SU-DHL-6 (cell line): ENCODE results near the gene WDR59.

ENCODE experiments used
- H2AFZ ChIP-seq: fragments of 200-600 bp; sonication (generic); 2 replicates; pipeline ENCODE4 v1.6.1; 2014; ENCODE audit warnings: low read depth, mild to moderate bottlenecking, moderate library complexity, mixed read lengths, antibody characterized with exemption, low read length; ENCODE audit not compliant: severe bottlenecking
- H3F3A ChIP-seq: fragments of 200-600 bp; shearing (Covaris generic); 2 replicates; pipeline ENCODE4 v1.6.0; 2016; ENCODE audit warnings: antibody characterized with exemption, mild to moderate bottlenecking; ENCODE audit not compliant: insufficient read depth
- H3K27ac ChIP-seq: fragments of 200-600 bp; sonication (generic); 2 replicates; pipeline ENCODE4 v1.5.1; 2016; ENCODE audit warnings: low read depth, mild to moderate bottlenecking, low read length, moderate library complexity, mixed read lengths
- H3K27me3 ChIP-seq: fragments of 200-600 bp; sonication (generic), shearing (Covaris generic); 2 replicates; pipeline ENCODE4 v1.6.0; 2014; ENCODE audit warnings: mild to moderate bottlenecking, low read length
- H3K36me3 ChIP-seq: fragments of 200-600 bp; sonication (generic); 2 replicates; pipeline ENCODE4 v1.6.1; 2014; ENCODE audit warnings: mild to moderate bottlenecking, low read length, mixed read lengths
- H3K4me2 ChIP-seq: fragments of 300-600, 200-600 bp; shearing (Covaris generic), sonication (generic); 2 replicates; pipeline ENCODE4 v1.6.0; 2014; ENCODE audit warnings: low read length, low read depth, mild to moderate bottlenecking; ENCODE audit not compliant: poor library complexity, severe bottlenecking
- H3K4me3 ChIP-seq: fragments of 200-600 bp; sonication (generic); 2 replicates; pipeline ENCODE4 v1.5.1; 2014; ENCODE audit warnings: antibody characterized with exemption, low read length, mild to moderate bottlenecking, mixed read lengths; ENCODE audit not compliant: insufficient read depth, poor library complexity, severe bottlenecking
- H3K79me2 ChIP-seq: fragments of 200-600 bp; sonication (generic); 2 replicates; pipeline ENCODE4 v1.6.1; 2014; ENCODE audit warnings: mild to moderate bottlenecking, low read length, moderate library complexity; ENCODE audit not compliant: insufficient read depth
- H3K9ac ChIP-seq: fragments of 200-600 bp; sonication (generic); 2 replicates; pipeline ENCODE4 v1.7.0; 2014; ENCODE audit warnings: mild to moderate bottlenecking, low read length
- H3K9me2 ChIP-seq: fragments of 200-600 bp; sonication (generic); replicated peaks from 2 replicates; pipeline ENCODE4 v1.6.1; 2014; ENCODE audit warnings: low read length; ENCODE audit not compliant: insufficient read depth
- H3K9me3 ChIP-seq: fragments of 200-600 bp; sonication (generic); 2 replicates; pipeline ENCODE4 v1.6.1; 2014; ENCODE audit warnings: low read length, mixed read lengths; ENCODE audit not compliant: insufficient read depth
- H4K20me1 ChIP-seq: fragments of 200-600 bp; sonication (generic); 2 replicates; pipeline ENCODE4 v1.6.1; 2014; ENCODE audit warnings: low read depth, mild to moderate bottlenecking, antibody characterized with exemption, low read length, moderate library complexity, mixed read lengths
- EZH2phosphoT487 ChIP-seq: fragments of 200-600 bp; sonication (generic), shearing (Covaris generic); conservative IDR thresholded peaks from 2 replicates; pipeline ENCODE4 v1.6.1; 2018; ENCODE audit warnings: mild to moderate bottlenecking, antibody characterized with exemption, low read length, moderate library complexity, mixed read lengths
- TF ChIP-seq, protein P1 (sequence below): fragments of 200-600 bp; sonication (generic); IDR thresholded peaks from one replicate; pipeline ENCODE4 v1.5.1; 2017; ENCODE audit warnings: antibody characterized with exemption, mild to moderate bottlenecking, low read length, moderate library complexity; ENCODE audit not compliant: insufficient read depth, poor library complexity, severe bottlenecking

The WDR59 gene

DNA sequence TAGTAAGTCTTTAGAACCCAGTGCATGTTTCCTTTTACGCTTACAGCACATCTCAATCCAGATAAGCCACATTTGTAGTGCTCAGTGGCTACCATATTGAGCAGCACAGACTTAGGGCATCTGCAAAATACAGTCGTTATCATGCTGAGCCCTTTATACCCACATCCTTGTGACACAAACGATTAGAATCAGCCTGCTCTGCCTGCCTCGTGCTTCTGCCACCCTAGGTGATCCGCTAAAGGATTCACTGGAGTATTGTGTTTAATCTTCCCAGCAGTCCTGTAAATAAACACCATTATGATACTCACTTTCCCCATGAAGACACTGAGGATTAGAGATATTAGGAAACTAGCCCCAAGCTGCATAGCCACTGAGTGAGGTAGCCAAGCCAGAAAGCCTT lies 159.0 kb downstream of the WDR59 start:
- Histone ChIP-seq H3K9me2 (no peaks in the 10 kb centered on the region), H3K27me3 (no peaks in the 10 kb centered on the region), H3K9me3 (no peaks in the 10 kb centered on the region), H3K36me3 (no peaks in the 10 kb centered on the region), H3K27ac (no peak overlapping the region), H4K20me1 (no peaks in the 10 kb centered on the region), H3F3A (no peaks in the 10 kb centered on the region), H3K4me3 (no peak overlapping the region), H3K79me2 (no peaks in the 10 kb centered on the region), H3K9ac (no peak overlapping the region), H3K4me2 (no peak overlapping the region), H2AFZ (no peak overlapping the region)
- no peak for TF ChIP-seq EZH2phosphoT487
- TF ChIP-seq, protein P1, sequence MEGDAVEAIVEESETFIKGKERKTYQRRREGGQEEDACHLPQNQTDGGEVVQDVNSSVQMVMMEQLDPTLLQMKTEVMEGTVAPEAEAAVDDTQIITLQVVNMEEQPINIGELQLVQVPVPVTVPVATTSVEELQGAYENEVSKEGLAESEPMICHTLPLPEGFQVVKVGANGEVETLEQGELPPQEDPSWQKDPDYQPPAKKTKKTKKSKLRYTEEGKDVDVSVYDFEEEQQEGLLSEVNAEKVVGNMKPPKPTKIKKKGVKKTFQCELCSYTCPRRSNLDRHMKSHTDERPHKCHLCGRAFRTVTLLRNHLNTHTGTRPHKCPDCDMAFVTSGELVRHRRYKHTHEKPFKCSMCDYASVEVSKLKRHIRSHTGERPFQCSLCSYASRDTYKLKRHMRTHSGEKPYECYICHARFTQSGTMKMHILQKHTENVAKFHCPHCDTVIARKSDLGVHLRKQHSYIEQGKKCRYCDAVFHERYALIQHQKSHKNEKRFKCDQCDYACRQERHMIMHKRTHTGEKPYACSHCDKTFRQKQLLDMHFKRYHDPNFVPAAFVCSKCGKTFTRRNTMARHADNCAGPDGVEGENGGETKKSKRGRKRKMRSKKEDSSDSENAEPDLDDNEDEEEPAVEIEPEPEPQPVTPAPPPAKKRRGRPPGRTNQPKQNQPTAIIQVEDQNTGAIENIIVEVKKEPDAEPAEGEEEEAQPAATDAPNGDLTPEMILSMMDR: no peak

DNA sequence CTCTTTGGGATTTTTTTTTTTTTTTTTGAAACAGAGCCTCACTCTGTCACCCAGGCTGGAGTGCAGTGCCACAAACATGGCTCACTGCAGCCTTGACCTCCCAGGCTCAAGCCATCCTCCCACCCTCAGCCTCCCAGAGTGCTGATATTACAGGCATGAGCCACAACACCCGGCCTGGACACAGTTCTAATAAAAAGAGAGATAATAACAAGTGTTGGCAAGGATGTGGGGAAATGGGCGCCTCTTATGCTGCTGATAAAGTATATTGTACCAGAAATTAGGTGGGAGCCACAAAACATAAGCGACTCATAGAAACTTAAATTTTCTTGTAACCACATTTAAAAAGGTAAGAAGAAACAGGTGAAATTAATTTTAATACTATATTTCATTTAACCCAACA lies 159.9 kb downstream of the WDR59 start:
- H3K9me2 ChIP-seq: no peaks in the 10 kb centered on the region
- no peak overlapping the region for H2AFZ ChIP-seq
- no peaks in the 10 kb centered on the region for H3K36me3 ChIP-seq
- H3K4me3 ChIP-seq: no peak overlapping the region
- TF ChIP-seq, protein P1: no peak
- no peak for TF ChIP-seq EZH2phosphoT487
- no peaks in the 10 kb centered on the region for H3K9me3 ChIP-seq
- no peak overlapping the region for H3K4me2 ChIP-seq
- no peaks in the 10 kb centered on the region for H3K79me2 ChIP-seq
- no peak overlapping the region for H3K27ac ChIP-seq
- no peaks in the 10 kb centered on the region for H4K20me1 ChIP-seq
- H3F3A ChIP-seq: no peaks in the 10 kb centered on the region
- no peaks in the 10 kb centered on the region for H3K27me3 ChIP-seq
- H3K9ac ChIP-seq: no peak overlapping the region
